GM18907 (cell line): ENCODE results near the gene ZNF91.
"Not testable (repeated sequence)": the region's sequence is repeated elsewhere in the genome, so short reads cannot be mapped to it uniquely, and the experiment has no call there.

Experiments used
- ATAC-seq: cut with Tn5 transposase; IDR thresholded peaks from one replicate; pipeline ENCODE4 v1.9.1; 2021; ENCODE audit warnings: mild to moderate bottlenecking, moderate library complexity; ENCODE audit not compliant: unreplicated experiment

ZNF91 gene

DNA sequence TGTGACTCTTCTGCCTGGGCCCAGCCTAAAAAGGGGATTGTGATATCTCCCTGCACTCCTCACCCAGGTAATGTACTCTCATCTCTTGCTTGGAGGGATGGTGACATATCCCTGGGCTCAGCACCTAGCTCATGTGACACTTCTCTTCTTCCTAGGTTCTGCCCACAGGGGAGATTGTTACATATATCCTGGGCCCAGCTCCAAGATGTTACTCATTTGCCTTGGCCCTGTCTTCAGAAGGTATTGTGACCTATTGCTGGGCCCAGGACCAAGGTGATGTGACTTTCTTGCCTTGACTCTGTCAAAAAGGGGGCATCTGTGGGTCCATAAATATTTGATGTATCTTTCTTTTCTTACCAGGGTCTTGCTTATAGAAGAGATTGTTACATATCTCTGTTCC lies 73.9 kb downstream of the ZNF91 start:
- not testable (repeated sequence) for ATAC-seq

DNA sequence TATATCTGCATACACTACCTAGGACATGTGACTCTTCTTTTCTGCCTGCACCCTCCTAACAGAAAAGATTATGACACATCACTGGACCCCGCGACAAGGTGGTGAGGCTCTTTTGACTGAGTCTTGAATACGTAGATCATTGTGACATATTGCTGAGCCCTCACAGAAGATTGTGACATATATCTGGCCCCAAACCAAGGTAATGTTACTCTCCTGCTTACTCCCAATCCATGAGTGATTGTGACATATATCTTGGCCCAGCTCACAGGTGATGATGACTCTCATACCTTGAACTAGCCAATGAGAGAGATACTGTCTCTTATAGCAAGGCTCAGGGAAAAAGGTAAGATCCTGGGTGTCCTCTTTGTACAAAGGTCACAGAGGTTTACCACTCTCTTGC lies 75.7 kb downstream of the ZNF91 start:
- ATAC-seq, result not testable (repeated sequence)

DNA sequence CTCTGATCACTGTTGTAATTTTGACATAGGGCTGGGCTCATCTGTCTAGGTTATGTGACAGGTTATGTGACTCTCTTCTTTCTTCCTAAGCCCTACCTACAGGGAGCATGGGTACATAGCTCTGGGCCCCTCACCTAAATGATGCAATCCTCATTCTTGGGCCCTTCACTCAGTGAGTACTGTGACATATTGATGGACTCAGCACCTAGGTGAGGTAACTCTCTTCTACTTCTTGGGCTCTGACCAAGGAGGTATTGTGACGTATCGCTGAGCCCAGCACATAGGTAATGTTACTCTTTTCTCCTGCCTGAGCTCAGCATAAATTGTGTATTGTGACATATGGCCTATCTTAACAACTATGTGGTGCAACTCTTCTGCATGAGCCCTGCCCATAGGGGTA lies 76.3 kb downstream of the ZNF91 start:
- not testable (repeated sequence) for ATAC-seq

DNA sequence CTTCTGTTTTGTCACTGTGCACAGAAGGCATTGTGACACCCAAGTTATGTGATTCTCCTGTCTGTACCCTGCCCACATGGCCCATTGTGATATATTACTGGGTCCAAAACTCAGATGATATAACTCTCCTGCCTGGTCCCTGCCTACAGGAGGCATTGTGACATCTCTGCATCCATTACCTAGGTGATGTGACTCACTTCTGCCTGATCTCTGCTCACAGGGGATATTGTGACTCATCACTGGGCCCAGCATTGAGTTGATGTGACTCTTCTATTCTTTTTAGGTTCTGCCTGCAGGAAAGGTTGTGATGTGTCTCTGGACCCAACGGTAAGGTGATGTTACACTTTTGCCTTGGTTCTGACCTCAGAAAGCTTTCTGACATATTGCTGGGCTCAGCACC lies 77.1 kb downstream of the ZNF91 start:
- ATAC-seq, result no peak

DNA sequence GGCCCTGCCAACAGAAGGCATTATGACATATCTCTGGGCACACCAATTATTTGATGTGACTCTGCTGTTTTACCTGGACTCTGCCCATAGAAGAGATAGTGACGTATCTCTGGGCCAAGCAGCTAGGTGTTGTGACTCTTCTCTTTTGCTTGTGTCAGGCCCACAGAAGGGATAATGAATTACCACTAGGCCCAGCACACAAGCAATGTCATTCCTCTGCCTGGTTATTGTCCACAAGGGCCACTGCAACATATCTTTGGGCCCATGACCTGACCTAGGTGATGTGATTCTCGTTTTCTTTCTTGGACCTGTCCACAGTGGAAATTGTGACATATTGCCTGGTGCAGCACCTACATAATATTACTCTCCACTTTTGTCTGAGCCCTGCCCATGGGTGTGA lies 80.0 kb downstream of the ZNF91 start:
- no peak for ATAC-seq

DNA sequence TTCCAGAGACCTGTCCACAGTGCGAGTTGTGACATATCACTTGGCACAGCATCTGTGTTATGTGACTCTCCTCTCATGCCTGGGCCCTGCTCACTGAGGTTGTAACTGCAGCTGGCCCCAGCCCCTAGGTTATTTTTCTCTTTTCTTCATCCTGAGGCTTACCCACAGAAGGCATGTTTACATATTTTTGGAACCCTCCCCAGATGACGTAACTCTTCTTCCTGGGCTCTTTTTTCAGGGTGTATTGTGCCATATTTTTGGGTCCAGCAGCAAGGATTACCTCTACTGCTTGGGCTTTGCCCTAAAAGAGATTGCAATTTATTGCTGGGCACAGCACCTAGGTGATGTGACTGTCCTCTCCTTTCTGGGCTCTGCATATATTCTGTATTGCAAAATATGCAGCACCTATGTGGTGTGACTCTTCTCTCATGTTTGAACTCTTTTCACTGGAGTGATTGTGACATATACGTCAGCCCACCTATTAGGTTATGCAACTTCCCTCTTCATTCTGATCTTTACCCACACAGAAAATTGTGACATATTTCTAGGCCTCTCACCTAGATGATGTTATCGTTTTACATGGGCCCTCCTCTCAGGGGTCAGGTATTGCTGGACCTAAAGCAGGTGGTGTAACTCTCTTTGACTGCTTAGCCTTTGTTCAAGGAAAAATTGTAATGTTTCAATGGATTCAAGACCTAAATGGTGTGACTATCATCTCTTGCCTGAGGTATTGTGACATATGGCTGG lies 80.6 kb downstream of the ZNF91 start:
- no peak for ATAC-seq

DNA sequence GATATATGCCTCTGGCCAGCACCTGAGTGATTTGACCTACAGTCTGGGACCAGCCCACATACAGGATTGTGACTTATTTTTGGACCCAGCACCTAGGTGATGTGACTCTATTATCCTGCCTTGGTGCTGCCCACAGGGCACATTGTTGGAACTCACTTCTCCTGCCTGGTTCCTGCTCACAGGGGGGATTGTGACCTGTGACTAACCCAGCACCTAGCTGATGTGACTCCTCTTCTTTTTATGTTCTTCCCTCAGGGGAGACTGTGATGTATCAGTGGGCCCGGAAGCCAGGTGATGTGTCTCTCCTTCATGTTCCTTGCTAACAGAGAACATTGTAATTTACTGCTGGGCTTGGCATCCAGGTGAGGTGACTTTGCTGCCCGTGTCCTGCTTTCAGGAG lies 82.1 kb downstream of the ZNF91 start:
- ATAC-seq, result no peak

DNA sequence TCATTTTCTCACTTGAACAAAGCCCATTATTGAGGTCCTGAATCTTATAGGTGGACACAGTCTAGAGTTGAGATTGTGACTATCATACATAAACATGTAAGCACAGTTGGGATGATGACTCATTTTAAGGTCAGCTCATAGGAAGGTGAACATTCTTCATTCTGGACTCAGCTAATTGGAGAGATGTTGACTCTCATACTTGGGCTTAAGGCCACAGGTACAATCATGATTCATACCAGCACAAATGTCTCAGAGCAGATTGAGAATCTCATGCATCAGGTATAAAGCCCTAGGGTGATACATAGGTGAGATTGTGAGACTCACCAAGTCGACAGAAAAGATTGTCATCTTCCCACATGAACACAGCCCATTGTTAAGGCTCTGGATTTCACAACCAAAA lies 82.8 kb downstream of the ZNF91 start:
- ATAC-seq, result no peak

DNA sequence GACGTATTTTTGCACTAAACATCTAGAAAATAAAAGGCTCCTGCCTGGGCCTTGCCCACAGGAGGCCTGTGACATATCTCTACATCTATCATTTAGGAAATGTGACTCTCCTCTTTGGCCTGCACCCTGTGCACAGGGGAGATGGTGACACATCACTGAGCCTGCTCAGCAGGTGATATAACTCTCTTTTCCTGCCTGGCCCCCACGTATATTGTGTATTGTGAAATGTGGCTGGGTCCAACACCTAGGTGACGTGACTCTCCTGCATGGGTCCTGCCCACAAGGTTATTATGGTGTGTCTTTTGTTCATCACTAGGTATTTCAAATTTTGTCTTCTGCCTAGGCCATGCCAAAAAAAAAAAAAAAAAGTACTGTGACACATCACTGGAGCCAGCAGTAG lies 83.7 kb downstream of the ZNF91 start:
- ATAC-seq, result no peak

DNA sequence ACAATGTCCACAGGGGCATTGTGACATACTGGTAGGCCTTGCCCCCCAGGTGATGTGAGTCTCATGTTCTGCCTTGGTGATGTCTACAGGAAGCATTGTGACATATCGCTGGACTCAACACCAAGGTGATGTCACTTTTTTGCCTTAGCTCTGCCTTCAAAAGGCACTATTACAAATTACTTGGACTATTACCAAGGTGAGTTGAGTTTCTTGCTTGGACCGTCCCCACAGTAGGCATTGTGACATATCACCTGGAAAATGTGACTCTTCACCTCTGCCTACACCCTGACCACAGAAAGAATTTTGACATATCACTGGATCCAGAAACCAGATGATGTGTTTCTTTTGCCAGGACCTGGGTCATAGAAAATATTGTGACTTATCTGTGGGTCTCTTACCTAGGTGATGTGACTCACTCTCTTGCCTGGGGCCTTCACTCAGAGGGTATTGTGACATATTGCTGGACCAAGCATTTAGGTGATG lies 84.5 kb downstream of the ZNF91 start:
- ATAC-seq, result no peak

DNA sequence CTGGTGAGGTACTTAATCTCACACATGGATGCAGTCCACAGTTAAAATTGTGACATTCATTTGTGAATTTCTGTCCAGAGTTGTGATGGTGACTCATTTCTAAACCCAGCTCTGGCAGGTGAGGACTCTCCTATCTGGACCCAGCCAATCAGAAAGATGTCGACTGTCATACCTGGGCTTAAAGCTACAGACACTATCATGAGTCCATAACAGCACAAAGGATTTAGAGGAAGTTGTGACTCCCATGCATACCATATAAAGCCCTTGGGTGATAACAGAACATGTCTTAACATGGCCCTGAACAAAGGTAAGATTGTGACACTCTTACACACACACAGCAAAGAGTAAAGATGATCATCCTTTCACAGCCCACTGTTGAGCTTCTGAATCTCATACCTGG lies 85.3 kb downstream of the ZNF91 start:
- no peak for ATAC-seq

DNA sequence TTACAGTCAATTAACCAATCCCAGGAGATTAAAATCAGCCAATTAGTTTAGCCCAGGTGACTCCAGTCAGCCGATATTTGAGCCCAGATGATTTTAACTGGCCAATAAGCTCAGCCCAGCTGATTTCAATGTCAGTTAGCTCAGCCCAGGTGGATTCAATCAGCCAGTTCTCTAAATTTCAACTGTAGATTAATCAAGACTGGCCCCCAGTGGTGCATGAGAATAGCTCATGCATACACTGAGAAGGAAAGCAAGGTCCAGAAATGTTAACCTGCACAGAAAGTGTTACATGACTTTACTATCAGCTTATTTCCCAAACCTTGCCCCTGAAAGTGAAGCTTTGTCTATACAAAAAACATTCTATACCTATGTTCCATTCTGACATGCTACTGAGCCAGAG lies 89.7 kb downstream of the ZNF91 start:
- ATAC-seq, result no peak

DNA sequence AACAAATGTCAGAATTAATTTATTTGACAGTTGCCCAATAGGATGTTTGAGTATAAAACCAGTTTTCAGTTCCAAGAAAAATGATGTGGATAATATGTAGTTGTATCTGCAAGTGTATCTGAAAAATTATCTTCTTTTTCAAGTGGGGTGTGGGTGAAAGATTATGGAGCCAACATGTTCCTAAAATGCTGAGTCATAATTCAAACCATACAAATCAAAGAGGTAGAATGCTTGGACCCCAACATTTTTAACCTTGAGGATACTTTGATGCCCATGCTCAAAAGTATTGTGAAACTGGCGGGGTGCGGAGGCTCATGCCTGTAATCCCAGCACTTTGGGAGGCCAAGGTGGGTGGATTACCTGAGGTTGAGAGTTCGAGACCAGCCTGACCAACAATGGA lies 91.0 kb downstream of the ZNF91 start:
- ATAC-seq, result no peak

DNA sequence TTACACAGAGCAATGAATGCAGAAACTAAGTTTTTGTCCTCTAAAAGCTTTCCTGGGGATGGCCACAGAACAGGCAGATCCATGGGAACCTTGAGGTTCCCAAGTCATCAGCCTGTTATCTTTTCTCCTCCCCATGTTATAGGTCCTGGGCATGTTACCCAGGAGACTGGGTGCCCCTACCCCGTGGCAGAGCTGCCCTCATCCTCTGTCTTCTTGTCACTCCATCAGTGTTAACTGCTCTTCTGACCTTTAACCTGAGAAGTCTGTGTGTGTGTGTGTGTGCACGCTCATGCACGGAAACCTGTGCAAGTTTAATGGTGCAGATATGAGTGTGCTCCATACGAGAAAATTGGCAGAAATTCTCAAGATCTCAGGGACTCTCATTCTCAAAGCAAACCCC lies 101.1 kb downstream of the ZNF91 start:
- no peak for ATAC-seq

DNA sequence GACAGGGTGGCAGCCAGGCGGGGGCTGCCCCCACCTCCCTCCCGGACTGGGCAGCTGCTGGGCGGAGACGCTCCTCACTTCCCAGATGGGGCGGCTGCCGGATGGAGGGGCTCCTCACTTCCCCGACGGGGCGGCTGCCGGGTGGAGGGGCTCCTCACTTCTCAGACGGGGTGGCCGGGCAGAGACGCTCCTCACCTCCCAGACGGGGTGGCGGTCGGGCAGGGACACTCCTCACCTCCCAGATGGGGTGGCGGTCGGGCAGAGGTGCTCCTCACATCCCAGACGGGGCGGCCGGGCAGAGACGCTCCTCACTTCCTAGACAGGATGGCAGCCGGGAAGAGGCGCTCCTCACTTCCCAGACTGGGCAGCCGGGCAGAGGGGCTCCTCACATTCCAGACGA lies 105.3 kb downstream of the ZNF91 start:
- ATAC-seq, result not testable (repeated sequence)
